ENCODE results near the gene GAD2.

- TF ChIP-seq RARB (CRISPR knock-in tag; IDR thresholded peaks at IDR 0.05) (no peak), ARNTL (CRISPR knock-in tag; IDR thresholded peaks at IDR 0.05; ENCODE audit: borderline replicate concordance, low read depth) (no peak), ZFP30 (CRISPR knock-in tag; IDR thresholded peaks at IDR 0.05) (no peak)
Measured at GRCh38 chr10:26326851-26327250, 110.3 kb downstream of the GAD2 start.

Measured in SK-N-SH treated with all-trans-retinoic acid at 6 μM for 48 hours (cell line).